DND-41 (cell line): ENCODE data around the gene PAX4.
"Not testable (repeated sequence)": the region's sequence is repeated elsewhere in the genome, so short reads cannot be mapped to it uniquely, and the experiment has no call there.

Source experiments
- ATAC-seq: fragments of 200-7000 bp; cut with Tn5 transposase; 3 replicates; pipeline ENCODE4 v1.9.1; 2021; ENCODE audit warnings: low read depth; ENCODE audit not compliant: insufficient read depth
- DNase-seq: peaks from one replicate; pipeline ENCODE4 v3.0.0-alpha.2; 2020
- H2AFZ ChIP-seq: 2 replicates; pipeline ENCODE4 v1.6.0; 2012; ENCODE audit warnings: low read depth, low read length
- H3K27ac ChIP-seq: 2 replicates; pipeline ENCODE4 v1.5.1; 2012; ENCODE audit warnings: low read length, inconsistent platforms
- H3K27me3 ChIP-seq: fragments of 200-600 bp; sonication (generic); 2 replicates; pipeline ENCODE4 v1.6.0; 2012; ENCODE audit warnings: low read length, mild to moderate bottlenecking, inconsistent platforms; ENCODE audit not compliant: insufficient read depth, poor library complexity
- H3K36me3 ChIP-seq: 2 replicates; pipeline ENCODE4 v1.5.1; 2012; ENCODE audit warnings: low read length, inconsistent platforms; ENCODE audit not compliant: insufficient read depth
- H3K4me1 ChIP-seq: 2 replicates; pipeline ENCODE4 v1.5.1; 2012; ENCODE audit warnings: mild to moderate bottlenecking, low read length; ENCODE audit not compliant: insufficient read depth
- H3K4me2 ChIP-seq: 2 replicates; pipeline ENCODE4 v1.6.0; 2012; ENCODE audit warnings: mild to moderate bottlenecking, moderate library complexity, low read length, inconsistent platforms; ENCODE audit not compliant: insufficient read depth
- H3K4me3 ChIP-seq, 2 experiments: fragments of 200-600 bp in 1 of 2; shearing (Covaris generic) in 1 of 2; 2 replicates each; pipeline ENCODE4 v1.5.1; 2012 to 2016; ENCODE audit warnings: inconsistent platforms in 2 of 2, low read length in 2 of 2, mild to moderate bottlenecking in 2 of 2, low read depth in 1 of 2, moderate library complexity in 1 of 2
- H3K79me2 ChIP-seq: 2 replicates; pipeline ENCODE4 v1.6.0; 2012; ENCODE audit warnings: low read length, inconsistent platforms; ENCODE audit not compliant: insufficient read depth
- H3K9ac ChIP-seq: 2 replicates; pipeline ENCODE4 v1.6.0; 2012; ENCODE audit warnings: low read depth, mild to moderate bottlenecking, inconsistent platforms, low read length, moderate library complexity
- H3K9me3 ChIP-seq: 2 replicates; pipeline ENCODE4 v1.5.1; 2012; ENCODE audit warnings: low read length, moderate library complexity, mild to moderate bottlenecking, inconsistent platforms; ENCODE audit not compliant: insufficient read depth, severe bottlenecking
- H4K20me1 ChIP-seq: 2 replicates; pipeline ENCODE4 v1.6.0; 2012; ENCODE audit warnings: low read length; ENCODE audit not compliant: insufficient read depth
- EZH2 ChIP-seq: IDR thresholded peaks from 3 replicates; pipeline ENCODE4 v1.6.1; 2012; ENCODE audit warnings: borderline replicate concordance, low read depth, mild to moderate bottlenecking, moderate library complexity, low read length, inconsistent platforms; ENCODE audit not compliant: severe bottlenecking
- TF ChIP-seq, protein P1 (sequence below): IDR thresholded peaks from 2 replicates; pipeline ENCODE4 v1.5.1; 2012; ENCODE audit warnings: borderline replicate concordance, low read length, moderate library complexity, mild to moderate bottlenecking; ENCODE audit not compliant: poor library complexity, severe bottlenecking; ENCODE audit errors: extremely low read depth

Gene PAX4

DNA sequence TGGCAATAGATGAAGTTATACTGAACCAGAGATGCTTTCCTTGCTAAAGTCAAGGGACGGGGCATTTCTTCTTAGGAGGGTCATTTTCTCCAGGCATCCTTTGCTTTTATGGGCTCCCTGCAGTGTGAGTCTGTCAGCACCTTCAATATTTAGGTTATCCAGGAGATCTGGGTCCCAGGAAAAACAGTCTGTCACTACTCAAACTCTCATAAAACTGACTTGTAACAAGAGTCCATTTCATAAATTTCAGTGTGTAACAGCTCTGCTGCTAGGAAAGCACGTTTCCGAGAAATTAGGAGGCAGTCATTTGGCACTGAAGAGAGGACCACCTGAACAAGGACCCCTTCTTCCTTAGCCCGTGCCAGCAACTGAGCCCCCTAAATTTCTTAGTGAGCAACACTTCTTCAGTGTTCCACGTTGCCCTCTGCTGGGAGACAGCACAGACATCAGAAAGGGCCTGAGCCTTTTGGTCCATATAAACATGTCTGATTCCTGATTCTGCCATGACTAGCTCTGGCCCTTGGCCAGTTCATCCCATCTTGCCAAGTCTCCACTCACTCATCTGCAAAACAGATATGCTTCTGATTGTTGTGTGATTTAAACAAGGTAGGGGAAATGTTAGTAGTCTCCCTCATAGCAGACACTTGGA, 39.8 kb downstream of the PAX4 start:
- Histone ChIP-seq H3K36me3 (peaks cover 22% of the 10 kb centered on the region), H3K4me2 (no peak overlapping the region), H3K9me3 (no peaks in the 10 kb centered on the region), H2AFZ (no peak overlapping the region), H3K9ac (no peak overlapping the region), H3K79me2 (peaks cover 11% of the 10 kb centered on the region), H3K4me1 (peaks cover 16% of the 10 kb centered on the region), H3K4me3 (no peak overlapping the region), H3K27ac (no peak overlapping the region), H4K20me1 (peaks cover 15% of the 10 kb centered on the region), H3K27me3 (no peaks in the 10 kb centered on the region)
- TF ChIP-seq, protein P1, sequence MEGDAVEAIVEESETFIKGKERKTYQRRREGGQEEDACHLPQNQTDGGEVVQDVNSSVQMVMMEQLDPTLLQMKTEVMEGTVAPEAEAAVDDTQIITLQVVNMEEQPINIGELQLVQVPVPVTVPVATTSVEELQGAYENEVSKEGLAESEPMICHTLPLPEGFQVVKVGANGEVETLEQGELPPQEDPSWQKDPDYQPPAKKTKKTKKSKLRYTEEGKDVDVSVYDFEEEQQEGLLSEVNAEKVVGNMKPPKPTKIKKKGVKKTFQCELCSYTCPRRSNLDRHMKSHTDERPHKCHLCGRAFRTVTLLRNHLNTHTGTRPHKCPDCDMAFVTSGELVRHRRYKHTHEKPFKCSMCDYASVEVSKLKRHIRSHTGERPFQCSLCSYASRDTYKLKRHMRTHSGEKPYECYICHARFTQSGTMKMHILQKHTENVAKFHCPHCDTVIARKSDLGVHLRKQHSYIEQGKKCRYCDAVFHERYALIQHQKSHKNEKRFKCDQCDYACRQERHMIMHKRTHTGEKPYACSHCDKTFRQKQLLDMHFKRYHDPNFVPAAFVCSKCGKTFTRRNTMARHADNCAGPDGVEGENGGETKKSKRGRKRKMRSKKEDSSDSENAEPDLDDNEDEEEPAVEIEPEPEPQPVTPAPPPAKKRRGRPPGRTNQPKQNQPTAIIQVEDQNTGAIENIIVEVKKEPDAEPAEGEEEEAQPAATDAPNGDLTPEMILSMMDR, result peak; percentile 49
- no peak for TF ChIP-seq EZH2
- ATAC-seq (peak; percentile 58; the same call in 2 of the 3 replicates), DNase-seq (no peak)

DNA sequence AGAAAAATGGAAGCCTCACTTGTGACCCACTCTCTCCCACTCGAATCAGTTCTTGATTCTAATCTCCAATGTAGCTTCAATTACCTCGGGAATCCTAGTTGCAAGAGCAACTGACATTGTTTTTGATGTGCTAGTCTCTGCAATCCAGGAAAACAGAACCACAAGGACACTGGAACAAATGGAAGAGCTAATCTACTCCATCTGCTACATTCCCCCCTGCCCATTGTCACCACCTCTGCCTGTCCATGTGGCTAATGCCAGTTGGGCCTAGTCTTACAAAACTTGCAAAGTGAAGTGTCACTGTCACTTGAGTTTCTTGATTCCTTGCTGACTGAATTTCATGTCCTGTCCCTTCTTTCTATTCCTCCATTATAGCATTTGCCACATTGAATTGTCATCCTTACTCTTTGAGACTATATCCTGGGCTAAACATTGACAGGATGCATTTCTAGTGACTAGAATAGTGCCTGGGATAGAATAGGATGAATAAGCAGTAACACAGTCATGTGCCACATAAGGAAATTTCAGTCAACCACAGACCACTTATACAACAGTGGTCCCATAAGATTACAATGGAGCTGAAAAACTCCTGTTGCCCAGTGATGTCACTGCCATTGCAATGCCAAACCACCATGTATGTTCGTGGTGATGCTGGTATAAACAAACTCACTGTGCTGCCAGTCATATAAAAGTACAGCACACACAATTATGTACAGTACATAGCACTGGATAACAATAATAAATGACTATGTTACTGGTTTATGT, 46.0 kb downstream of the PAX4 start:
- no peak for ATAC-seq
- TF ChIP-seq EZH2, result no peak

DNA sequence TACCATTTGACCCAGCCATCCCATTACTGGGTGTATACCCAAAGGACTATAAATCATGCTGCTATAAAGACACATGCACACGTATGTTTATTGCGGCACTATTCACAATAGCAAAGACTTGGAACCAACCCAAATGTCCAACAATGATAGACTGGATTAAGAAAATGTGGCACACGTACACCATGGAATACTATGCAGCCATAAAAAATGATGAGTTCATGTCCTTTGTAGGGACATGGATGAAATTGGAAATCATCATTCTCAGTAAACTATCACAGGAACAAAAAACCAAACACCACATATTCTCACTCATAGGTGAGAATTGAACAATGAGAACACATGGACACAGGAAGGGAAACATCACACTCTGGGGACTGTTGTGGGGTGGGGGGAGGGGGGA, 49.9 kb downstream of the PAX4 start:
- H2AFZ ChIP-seq, H3K4me2 ChIP-seq, H3K36me3 ChIP-seq, H3K27ac ChIP-seq, H3K4me1 ChIP-seq, H3K27me3 ChIP-seq, H3K79me2 ChIP-seq, H3K9ac ChIP-seq, ATAC-seq, H3K9me3 ChIP-seq, H3K4me3 ChIP-seq, DNase-seq, H4K20me1 ChIP-seq: not testable (repeated sequence)

More for the DNA sequence above, 46.0 kb downstream of the PAX4 start:
- Histone ChIP-seq H3K9ac (no peak overlapping the region), H3K4me1 (no peaks in the 10 kb centered on the region), H3K79me2 (no peaks in the 10 kb centered on the region), H3K9me3 (no peaks in the 10 kb centered on the region), H3K4me2 (no peak overlapping the region), H3K36me3 (no peaks in the 10 kb centered on the region), H3K27ac (no peak overlapping the region), H3K4me3 (no peak overlapping the region), H4K20me1 (no peaks in the 10 kb centered on the region), H2AFZ (no peak overlapping the region), H3K27me3 (no peaks in the 10 kb centered on the region)
- no peak for DNase-seq

DNA sequence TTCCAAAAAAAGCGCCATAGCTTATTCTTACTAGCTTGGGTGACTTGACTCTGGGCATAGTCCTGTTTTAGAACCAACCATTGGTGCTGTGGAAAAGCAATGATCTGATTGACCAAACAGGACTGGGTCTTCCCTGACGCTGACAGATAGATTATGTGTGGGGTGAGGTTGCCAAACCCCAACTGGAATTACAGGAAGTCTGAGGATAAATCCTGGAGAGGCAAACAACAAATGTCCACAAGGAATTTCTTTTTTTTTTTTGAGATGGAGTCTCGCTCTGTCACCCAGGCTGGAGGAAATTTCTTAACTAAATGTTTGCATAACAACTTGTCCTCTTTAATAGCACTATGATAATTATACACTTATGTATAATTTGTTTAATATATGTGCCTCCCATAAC, 51.7 kb downstream of the PAX4 start:
- no peaks in the 10 kb centered on the region for H3K79me2 ChIP-seq
- ATAC-seq (no peak), DNase-seq (no peak)
- no peak overlapping the region for H3K9ac ChIP-seq
- H3K4me2 ChIP-seq, result no peak overlapping the region
- no peaks in the 10 kb centered on the region for H3K4me1 ChIP-seq
- TF ChIP-seq, protein P1, result no peak
- no peak for TF ChIP-seq EZH2
- H3K27me3 ChIP-seq, result no peaks in the 10 kb centered on the region
- no peaks in the 10 kb centered on the region for H3K9me3 ChIP-seq
- H4K20me1 ChIP-seq, result no peaks in the 10 kb centered on the region
- no peak overlapping the region for H3K27ac ChIP-seq
- H3K36me3 ChIP-seq, result no peaks in the 10 kb centered on the region
- no peak overlapping the region for H2AFZ ChIP-seq
- no peak overlapping the region for H3K4me3 ChIP-seq
